GM12873 (cell line): Measurements from ENCODE around the gene KLRF2.

Source experiments
- CTCF ChIP-seq: IDR thresholded peaks from 2 replicates; pipeline ENCODE4 v1.5.1; 2012; ENCODE audit warnings: low read depth, mild to moderate bottlenecking, moderate library complexity, low read length, control low read depth; ENCODE audit not compliant: insufficient read depth; ENCODE audit errors: missing control alignments

The KLRF2 gene

GRCh38 chr12:9856894-9857293, 24.4 kb upstream of the KLRF2 start:
- no peak for TF ChIP-seq CTCF

- no peak for TF ChIP-seq CTCF
Observed at GRCh38 chr12:9858135-9858534, 23.2 kb upstream of the KLRF2 start.

- TF ChIP-seq CTCF, result no peak
Observed at GRCh38 chr12:9864913-9865675, 16.2 kb upstream of the KLRF2 start.

GRCh38 chr12:9866860-9867269, 14.4 kb upstream of the KLRF2 start:
- no peak for TF ChIP-seq CTCF

- no peak for TF ChIP-seq CTCF
Observed at GRCh38 chr12:9867531-9867930, 13.8 kb upstream of the KLRF2 start.

GRCh38 chr12:9868311-9868801, 12.9 kb upstream of the KLRF2 start:
- no peak for TF ChIP-seq CTCF

- TF ChIP-seq CTCF, result no peak
Observed at GRCh38 chr12:9868951-9869306, 12.4 kb upstream of the KLRF2 start.
